Mesothelial cell of epicardium (in vitro differentiated cells): Measurements from ENCODE around the gene ARR3. TPM values are rescaled to one million over a fixed set of nuclear protein-coding genes. Genes with fewer than 3 reads are reported as not detected.

Experiments used
- DNase-seq, 2 experiments: peaks; one replicate each; pipeline ENCODE4 v3.0.0; 2021; ENCODE audit warnings: low spot score in 2 of 2; ENCODE audit not compliant: unreplicated experiment in 2 of 2
- H3K27ac Mint-ChIP-seq: 2 replicates; pipeline ENCODE4 v1.8.0; 2021; ENCODE audit warnings: mixed read lengths
- H3K27me3 Mint-ChIP-seq: 2 replicates; pipeline ENCODE4 v1.8.0; 2021; ENCODE audit warnings: low read depth, mixed read lengths
- H3K36me3 Mint-ChIP-seq: 2 replicates; pipeline ENCODE4 v1.8.0; 2021; ENCODE audit warnings: mixed read lengths
- H3K4me1 Mint-ChIP-seq: 2 replicates; pipeline ENCODE4 v1.8.0; 2021; ENCODE audit warnings: mixed read lengths
- H3K4me3 Mint-ChIP-seq: 2 replicates; pipeline ENCODE4 v1.8.0; 2021; ENCODE audit warnings: mild to moderate bottlenecking, moderate library complexity, mixed read lengths
- H3K9me3 Mint-ChIP-seq: 2 replicates; pipeline ENCODE4 v1.8.0; 2021; ENCODE audit warnings: mixed read lengths
- total RNA-seq: library from RNA; stranded (reverse); gene quantifications from 3 replicates; pipeline ENCODE4 v1.2.1, GENCODE V29; 2021
- TF ChIP-seq, protein P1 (sequence below): fragments of 200-600 bp; sonication (generic); IDR thresholded peaks from one replicate; pipeline ENCODE4 v1.5.0; 2021; ENCODE audit warnings: antibody characterized with exemption; ENCODE audit not compliant: unreplicated experiment

ARR3 gene
- total RNA-seq = not detected in 3 replicates

DNA sequence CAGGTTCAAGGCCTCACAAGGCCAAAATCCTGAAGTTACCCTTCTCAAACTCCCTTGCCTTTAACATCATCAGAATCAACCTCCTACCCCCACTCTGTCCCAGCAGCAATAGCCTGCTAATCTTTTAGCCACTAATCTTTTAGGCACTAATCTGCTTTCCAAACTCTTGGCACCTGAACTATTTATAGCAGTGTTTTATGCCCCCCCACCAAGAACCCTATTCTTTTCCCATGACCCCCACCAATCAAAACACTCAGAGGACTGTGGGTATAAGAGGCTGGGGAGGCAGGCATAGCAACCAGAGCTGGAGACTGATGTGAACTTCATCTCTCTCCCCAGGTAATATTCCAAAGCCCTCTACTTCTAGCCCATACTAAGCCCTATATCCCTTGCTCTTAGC lies at the start of gene ARR3:
Gene ARR3 (plus strand): TSS at position 301 of the 400 bp plus-strand sequence. CDS start 1,052 bp downstream, outside the sequence.
- H3K27ac Mint-ChIP-seq = no peak within 1 kb of the TSS
- TF ChIP-seq, protein P1, sequence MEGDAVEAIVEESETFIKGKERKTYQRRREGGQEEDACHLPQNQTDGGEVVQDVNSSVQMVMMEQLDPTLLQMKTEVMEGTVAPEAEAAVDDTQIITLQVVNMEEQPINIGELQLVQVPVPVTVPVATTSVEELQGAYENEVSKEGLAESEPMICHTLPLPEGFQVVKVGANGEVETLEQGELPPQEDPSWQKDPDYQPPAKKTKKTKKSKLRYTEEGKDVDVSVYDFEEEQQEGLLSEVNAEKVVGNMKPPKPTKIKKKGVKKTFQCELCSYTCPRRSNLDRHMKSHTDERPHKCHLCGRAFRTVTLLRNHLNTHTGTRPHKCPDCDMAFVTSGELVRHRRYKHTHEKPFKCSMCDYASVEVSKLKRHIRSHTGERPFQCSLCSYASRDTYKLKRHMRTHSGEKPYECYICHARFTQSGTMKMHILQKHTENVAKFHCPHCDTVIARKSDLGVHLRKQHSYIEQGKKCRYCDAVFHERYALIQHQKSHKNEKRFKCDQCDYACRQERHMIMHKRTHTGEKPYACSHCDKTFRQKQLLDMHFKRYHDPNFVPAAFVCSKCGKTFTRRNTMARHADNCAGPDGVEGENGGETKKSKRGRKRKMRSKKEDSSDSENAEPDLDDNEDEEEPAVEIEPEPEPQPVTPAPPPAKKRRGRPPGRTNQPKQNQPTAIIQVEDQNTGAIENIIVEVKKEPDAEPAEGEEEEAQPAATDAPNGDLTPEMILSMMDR = no peak
- H3K4me1 Mint-ChIP-seq = no peaks in the 10 kb centered on the region
- H3K27me3 Mint-ChIP-seq = no peaks in the 10 kb centered on the region
- peaks cover 38% of the 10 kb centered on the region for H3K9me3 Mint-ChIP-seq
- no peak for DNase-seq
- no peak within 1 kb of the TSS for H3K4me3 Mint-ChIP-seq
- no peaks in the 10 kb centered on the region for H3K36me3 Mint-ChIP-seq

DNA sequence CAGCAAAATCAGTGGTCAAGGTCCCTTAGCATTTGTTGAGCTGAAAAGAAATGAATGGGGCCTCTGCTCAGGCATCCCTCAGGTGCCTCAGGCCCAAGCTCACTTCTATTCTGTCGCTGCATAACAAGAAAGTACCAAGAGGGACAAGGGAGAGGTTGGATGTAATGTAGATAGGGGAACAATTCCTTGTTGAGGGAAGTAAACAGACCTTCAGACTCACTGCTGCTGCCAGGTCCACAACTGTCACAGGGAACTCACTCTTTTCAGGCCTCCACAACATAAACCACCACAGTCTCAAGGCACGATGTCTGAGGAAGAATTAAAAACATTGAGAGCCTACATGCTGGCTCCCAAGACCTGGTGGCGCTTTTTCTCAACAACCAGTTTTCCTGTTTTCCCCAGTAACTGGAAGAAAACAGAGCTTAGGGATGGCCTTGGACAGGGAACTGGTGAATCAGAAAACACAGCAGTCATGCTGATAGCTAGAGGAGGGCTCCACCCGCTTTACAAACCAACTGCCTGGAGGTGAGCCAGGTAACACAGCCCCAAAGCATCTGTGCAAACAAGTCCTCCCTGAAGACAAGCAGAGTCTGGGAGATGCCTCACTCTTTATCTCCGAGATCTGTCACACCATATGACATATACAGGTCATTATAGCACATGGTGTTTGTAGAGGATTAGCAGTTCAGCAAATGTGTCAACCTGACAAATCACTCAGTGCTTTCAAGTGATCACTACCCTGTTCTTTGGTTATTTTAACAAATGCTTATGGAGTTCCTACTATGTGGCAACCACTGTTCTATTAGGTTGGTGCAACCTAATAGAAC lies 48.0 kb upstream of the ARR3 start:
- no peak for DNase-seq
- no peak overlapping the region for H3K4me3 Mint-ChIP-seq
- no peak overlapping the region for H3K27ac Mint-ChIP-seq
- peaks cover 13% of the 10 kb centered on the region for H3K9me3 Mint-ChIP-seq
- TF ChIP-seq, protein P1 = no peak
- no peaks in the 10 kb centered on the region for H3K4me1 Mint-ChIP-seq
- no peaks in the 10 kb centered on the region for H3K36me3 Mint-ChIP-seq
- H3K27me3 Mint-ChIP-seq = peaks cover 3% of the 10 kb centered on the region

- DNase-seq = no peak
- TF ChIP-seq, protein P1 = no peak
- Mint-ChIP-seq H3K36me3 (no peaks in the 10 kb centered on the region), H3K4me3 (no peak overlapping the region), H3K27ac (no peak overlapping the region), H3K4me1 (no peaks in the 10 kb centered on the region), H3K9me3 (peaks cover 12% of the 10 kb centered on the region), H3K27me3 (peaks cover 3% of the 10 kb centered on the region)
Measured at GRCh38 chrX:70226048-70226447, 42.1 kb upstream of the ARR3 start.

- H3K36me3 Mint-ChIP-seq = no peaks in the 10 kb centered on the region
- no peak overlapping the region for H3K4me3 Mint-ChIP-seq
- H3K27ac Mint-ChIP-seq = no peak overlapping the region
- no peaks in the 10 kb centered on the region for H3K27me3 Mint-ChIP-seq
- TF ChIP-seq, protein P1 = no peak
- DNase-seq = no peak
- H3K9me3 Mint-ChIP-seq = peaks cover 9% of the 10 kb centered on the region
- H3K4me1 Mint-ChIP-seq = no peaks in the 10 kb centered on the region
Measured at GRCh38 chrX:70226687-70227086, 41.4 kb upstream of the ARR3 start.

DNA sequence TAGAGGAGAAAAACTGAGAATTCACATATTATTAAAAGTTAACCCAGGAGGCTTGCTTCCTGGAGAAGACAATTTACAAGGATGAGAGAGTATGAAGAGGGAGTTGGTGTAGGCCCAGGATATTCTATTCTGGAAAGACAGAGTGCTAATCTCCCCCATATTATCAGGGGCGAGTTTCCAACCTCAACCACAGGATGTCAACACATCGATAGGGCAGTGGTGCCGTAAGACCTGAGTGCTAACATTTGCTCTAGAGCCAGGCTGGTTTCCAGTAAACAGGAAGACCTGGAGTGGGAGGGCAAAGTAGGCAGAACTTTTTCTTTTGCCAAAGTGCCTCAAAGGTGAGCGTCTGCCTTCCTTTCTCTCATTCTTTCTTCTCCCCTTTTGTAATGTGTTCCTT lies 36.5 kb upstream of the ARR3 start:
- Mint-ChIP-seq H3K27me3 (peaks cover 14% of the 10 kb centered on the region), H3K36me3 (no peaks in the 10 kb centered on the region), H3K9me3 (peaks cover 14% of the 10 kb centered on the region), H3K4me3 (no peak overlapping the region), H3K4me1 (no peaks in the 10 kb centered on the region), H3K27ac (no peak overlapping the region)
- DNase-seq = no peak
- TF ChIP-seq, protein P1 = no peak
